HL-60 (cell line): Measurements from ENCODE around the gene TPPP2.
"Not testable (repeated sequence)": the region's sequence is repeated elsewhere in the genome, so short reads cannot be mapped to it uniquely, and the experiment has no call there.

ENCODE experiments used
- DNase-seq, 2 experiments: peaks; one replicate each; pipeline ENCODE4 v3.0.0-alpha.2; 2010 to 2020; ENCODE audit warnings: low read depth in 1 of 2, low spot score in 1 of 2
- H3K27ac ChIP-seq: fragments of 250-450 bp; sonication (Bioruptor Pico); replicated peaks from 2 replicates; pipeline ENCODE4 v1.5.1; 2020; ENCODE audit warnings: mild to moderate bottlenecking, moderate library complexity
- H3K27me3 ChIP-seq: fragments of 250-450 bp; sonication (Bioruptor Pico); 2 replicates; pipeline ENCODE4 v1.5.1; 2021; ENCODE audit warnings: mild to moderate bottlenecking, moderate library complexity; ENCODE audit not compliant: insufficient read depth, poor library complexity, severe bottlenecking
- H3K4me3 ChIP-seq: replicated peaks from 2 replicates; pipeline ENCODE4 v1.5.1; 2011; ENCODE audit warnings: mild to moderate bottlenecking, control low read depth, low read length; ENCODE audit not compliant: insufficient read depth
- GABPA ChIP-seq: IDR thresholded peaks from 2 replicates; pipeline ENCODE4 v1.6.1; 2012; ENCODE audit warnings: low read depth
- POLR2AphosphoS5 ChIP-seq: IDR thresholded peaks from 2 replicates; pipeline ENCODE4 v1.6.1; 2012; ENCODE audit warnings: low read depth
- SPI1 ChIP-seq: IDR thresholded peaks from 2 replicates; pipeline ENCODE4 v1.6.1; 2012; ENCODE audit warnings: low read depth, mild to moderate bottlenecking, borderline replicate concordance
- long read RNA-seq: library from polyadenylated mRNA; unstranded; transcript quantifications from one replicate; pipeline ENCODE4 v2.0.0, GENCODE V29; 2020
- TF ChIP-seq, protein P1 (sequence below): IDR thresholded peaks from one replicate; pipeline ENCODE4 v1.5.1; 2011; ENCODE audit warnings: low read length, control low read depth, inconsistent platforms; ENCODE audit not compliant: insufficient read depth
- TF ChIP-seq, protein P2 (sequence below): IDR thresholded peaks from 2 replicates; pipeline ENCODE4 v1.6.1; 2012; ENCODE audit warnings: low read depth; ENCODE audit not compliant: insufficient replicate concordance

Gene TPPP2
- long read RNA-seq: 0 reads

DNA sequence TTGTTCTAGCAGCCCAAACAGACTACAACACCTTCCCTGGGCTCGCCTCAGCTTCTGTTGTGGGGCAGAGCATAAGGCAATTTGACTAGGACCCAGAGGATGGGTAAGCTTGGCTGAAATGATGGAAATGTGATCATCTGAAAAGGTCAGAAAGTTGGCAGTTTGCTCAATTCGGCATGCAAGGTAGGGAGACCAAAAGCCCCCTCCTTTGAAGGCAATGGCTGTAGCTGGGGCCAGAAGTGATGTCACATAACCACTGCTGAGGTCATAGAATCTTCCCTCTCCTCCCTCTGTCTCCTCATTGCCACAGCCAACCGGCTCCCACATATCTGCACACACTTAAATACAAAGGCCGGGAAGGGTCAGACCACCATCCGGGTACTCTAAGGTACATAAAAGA, at the start of gene TPPP2:
Gene TPPP2 (plus strand): TSS at position 301 of the 400 bp plus-strand sequence. CDS start 365 bp downstream, outside the sequence.
- no peak for DNase-seq
- Histone ChIP-seq H3K4me3 (no peak within 1 kb of the TSS), H3K27me3 (peaks cover 4% of the 10 kb centered on the region), H3K27ac (no peak within 1 kb of the TSS)
- TF ChIP-seq POLR2AphosphoS5: no peak

DNA sequence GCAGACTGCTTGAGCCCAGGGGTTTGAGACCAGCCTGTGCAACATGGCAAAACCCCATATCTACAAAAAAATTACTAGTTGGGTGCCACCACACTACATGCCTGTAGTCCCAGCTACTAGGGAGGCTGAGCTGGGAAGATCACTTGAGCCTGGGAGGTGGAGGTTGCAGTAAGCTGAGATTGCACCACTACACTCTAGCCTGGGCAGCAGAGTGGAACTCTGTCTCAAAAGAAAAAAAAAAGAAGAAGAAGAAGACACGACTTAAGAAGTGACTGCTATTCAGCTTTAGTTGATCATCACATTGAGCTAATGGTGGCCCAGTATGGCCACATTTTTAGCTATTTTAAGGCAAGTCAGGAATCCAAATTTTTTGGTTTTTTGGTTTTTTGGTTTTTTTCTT, 49.1 kb upstream of the TPPP2 start:
- TF ChIP-seq SPI1: no peak
- TF ChIP-seq, protein P1, sequence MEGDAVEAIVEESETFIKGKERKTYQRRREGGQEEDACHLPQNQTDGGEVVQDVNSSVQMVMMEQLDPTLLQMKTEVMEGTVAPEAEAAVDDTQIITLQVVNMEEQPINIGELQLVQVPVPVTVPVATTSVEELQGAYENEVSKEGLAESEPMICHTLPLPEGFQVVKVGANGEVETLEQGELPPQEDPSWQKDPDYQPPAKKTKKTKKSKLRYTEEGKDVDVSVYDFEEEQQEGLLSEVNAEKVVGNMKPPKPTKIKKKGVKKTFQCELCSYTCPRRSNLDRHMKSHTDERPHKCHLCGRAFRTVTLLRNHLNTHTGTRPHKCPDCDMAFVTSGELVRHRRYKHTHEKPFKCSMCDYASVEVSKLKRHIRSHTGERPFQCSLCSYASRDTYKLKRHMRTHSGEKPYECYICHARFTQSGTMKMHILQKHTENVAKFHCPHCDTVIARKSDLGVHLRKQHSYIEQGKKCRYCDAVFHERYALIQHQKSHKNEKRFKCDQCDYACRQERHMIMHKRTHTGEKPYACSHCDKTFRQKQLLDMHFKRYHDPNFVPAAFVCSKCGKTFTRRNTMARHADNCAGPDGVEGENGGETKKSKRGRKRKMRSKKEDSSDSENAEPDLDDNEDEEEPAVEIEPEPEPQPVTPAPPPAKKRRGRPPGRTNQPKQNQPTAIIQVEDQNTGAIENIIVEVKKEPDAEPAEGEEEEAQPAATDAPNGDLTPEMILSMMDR: no peak
- TF ChIP-seq, protein P2, sequence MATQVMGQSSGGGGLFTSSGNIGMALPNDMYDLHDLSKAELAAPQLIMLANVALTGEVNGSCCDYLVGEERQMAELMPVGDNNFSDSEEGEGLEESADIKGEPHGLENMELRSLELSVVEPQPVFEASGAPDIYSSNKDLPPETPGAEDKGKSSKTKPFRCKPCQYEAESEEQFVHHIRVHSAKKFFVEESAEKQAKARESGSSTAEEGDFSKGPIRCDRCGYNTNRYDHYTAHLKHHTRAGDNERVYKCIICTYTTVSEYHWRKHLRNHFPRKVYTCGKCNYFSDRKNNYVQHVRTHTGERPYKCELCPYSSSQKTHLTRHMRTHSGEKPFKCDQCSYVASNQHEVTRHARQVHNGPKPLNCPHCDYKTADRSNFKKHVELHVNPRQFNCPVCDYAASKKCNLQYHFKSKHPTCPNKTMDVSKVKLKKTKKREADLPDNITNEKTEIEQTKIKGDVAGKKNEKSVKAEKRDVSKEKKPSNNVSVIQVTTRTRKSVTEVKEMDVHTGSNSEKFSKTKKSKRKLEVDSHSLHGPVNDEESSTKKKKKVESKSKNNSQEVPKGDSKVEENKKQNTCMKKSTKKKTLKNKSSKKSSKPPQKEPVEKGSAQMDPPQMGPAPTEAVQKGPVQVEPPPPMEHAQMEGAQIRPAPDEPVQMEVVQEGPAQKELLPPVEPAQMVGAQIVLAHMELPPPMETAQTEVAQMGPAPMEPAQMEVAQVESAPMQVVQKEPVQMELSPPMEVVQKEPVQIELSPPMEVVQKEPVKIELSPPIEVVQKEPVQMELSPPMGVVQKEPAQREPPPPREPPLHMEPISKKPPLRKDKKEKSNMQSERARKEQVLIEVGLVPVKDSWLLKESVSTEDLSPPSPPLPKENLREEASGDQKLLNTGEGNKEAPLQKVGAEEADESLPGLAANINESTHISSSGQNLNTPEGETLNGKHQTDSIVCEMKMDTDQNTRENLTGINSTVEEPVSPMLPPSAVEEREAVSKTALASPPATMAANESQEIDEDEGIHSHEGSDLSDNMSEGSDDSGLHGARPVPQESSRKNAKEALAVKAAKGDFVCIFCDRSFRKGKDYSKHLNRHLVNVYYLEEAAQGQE: no peak
- DNase-seq: no peak
- H3K4me3 ChIP-seq: no peak overlapping the region

DNA sequence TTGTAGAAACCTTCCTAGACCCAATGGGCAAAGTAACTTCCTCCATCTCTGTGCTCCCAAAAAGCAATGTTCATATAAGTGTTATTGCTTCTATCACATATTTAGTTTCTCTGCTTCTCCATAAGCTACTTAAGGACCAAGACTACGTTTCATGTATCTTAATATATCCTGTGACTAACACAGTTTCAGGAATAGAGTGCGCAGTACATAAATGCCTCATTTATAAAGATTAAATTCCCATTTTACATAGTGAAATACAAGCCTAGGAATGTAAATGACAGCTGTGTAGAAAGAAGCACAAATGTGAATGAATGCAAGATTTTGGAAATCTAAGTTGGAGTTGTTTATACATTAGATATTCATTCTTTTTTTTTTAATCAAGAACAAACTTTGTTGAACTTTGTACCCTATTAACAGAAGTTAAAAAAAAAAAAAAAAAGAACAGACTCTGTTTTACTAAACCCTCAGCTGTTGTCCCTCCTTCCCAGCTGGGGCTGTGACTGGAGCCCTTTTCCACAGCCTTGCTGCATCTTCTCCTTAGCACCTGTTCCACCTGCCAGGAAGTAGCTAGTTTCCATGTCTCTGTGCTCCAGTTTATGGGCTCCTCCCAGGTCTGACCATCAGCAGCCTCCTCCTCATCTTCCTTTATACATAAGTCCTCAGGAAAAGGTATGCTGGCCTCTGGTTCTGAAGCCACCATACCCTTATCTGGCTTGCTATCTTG, 47.2 kb upstream of the TPPP2 start:
- TF ChIP-seq, protein P2: no peak
- TF ChIP-seq SPI1 (no peak), POLR2AphosphoS5 (no peak), GABPA (no peak)
- TF ChIP-seq, protein P1: no peak
- DNase-seq: no peak
- Histone ChIP-seq H3K4me3 (no peak overlapping the region), H3K27me3 (no peaks in the 10 kb centered on the region), H3K27ac (no peak overlapping the region)

More for the DNA sequence above, 49.1 kb upstream of the TPPP2 start:
- Histone ChIP-seq H3K27me3 (no peaks in the 10 kb centered on the region), H3K27ac (no peak overlapping the region)

DNA sequence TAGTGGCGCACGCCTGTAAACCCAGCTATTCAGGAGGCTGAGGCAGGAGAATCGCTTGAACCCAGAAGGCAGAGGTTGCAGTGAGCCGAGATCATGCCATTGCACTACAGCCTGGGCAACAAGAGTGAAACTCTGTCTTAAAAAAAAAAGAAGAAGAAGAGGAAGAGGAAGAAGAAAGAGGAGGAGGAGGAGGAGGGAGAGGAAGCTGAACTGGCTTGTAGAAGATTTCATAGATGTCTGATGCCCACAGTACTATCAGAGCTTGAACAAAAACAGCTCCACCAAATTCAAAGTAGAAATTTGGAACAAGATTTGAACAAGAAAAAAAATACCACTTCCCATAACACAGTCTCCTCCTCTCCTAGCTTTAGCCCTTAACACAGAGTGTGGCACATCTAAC, 44.4 kb upstream of the TPPP2 start:
- H3K4me3 ChIP-seq, H3K27me3 ChIP-seq: not testable (repeated sequence)
- peak; percentile 66; the same call in 1 of the 2 replicates for TF ChIP-seq SPI1
- peak; percentile 14 to 43 for DNase-seq
- H3K27ac ChIP-seq: peak overlapping the region; percentile 14; the same call in 1 of the 2 replicates

DNA sequence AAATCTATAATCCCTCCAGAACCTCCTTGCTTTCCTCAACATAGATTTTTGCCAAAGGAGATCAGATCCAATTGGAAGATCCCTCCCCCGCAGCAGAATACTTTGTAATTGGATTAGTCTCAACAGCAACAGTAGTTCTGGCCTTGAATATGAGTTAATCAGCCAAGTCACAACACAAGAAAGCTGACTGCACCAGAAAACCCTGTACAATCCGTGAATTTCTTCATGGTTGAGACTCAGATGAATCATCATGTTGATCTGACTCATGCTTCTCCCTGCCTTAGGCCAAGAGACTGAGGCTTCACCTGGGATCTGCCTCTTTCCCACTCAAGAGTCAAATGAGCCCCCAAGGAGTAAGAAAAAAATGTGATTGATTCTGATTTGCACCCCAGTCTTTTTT, 43.2 kb upstream of the TPPP2 start:
- no peak overlapping the region for H3K4me3 ChIP-seq
- DNase-seq: peak in 1 of 2 experiments; percentile 75
- H3K27me3 ChIP-seq: no peaks in the 10 kb centered on the region
- no peak overlapping the region for H3K27ac ChIP-seq
- TF ChIP-seq, protein P2: no peak
- TF ChIP-seq GABPA: no peak
- TF ChIP-seq SPI1: no peak
- TF ChIP-seq, protein P1: no peak
- no peak for TF ChIP-seq POLR2AphosphoS5
